GM19468 (cell line): ENCODE results near the gene CNTNAP3B.
"Not testable (repeated sequence)": the region's sequence is repeated elsewhere in the genome, so short reads cannot be mapped to it uniquely, and the experiment has no call there.

ENCODE experiments used
- ATAC-seq: cut with Tn5 transposase; IDR thresholded peaks from one replicate; pipeline ENCODE4 v1.9.1; 2021; ENCODE audit warnings: mild to moderate bottlenecking, moderate library complexity, moderate number of reproducible peaks; ENCODE audit not compliant: unreplicated experiment; ENCODE audit errors: extremely low read depth

The CNTNAP3B gene

DNA sequence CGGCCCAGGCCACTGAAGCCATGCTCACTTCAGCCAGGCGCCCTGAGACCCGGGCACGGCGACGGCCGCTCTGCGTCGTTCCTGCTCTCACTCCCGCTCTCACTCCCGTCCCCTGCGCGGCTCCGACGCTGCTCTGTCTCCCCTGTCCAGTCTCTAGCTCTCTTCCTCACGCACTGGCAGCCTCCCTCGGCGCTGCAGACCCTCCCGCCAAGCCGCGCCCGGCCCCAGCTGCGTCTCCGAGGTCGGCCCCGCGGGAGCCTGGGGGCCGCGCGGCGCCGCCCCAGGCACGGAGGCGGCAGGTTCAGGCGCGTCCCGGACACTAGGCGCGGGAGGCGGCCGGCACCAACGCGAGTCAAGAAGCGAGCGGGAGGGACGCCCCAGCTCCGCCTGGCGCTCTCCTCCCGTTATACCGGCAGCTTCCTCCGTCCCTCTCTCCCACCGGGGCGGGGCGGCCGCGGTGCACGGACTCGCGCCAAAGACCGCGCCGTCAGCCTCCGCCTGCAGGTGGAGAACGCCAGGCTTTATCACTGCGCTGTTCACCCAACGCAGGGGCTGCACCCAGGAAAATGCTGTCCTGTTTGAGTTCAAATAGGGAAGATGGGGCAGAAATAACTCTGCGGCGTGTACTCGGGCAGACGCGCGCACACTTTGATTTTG is at the start of gene CNTNAP3B:
CNTNAP3B (minus strand) TSS at position 354 of the 657 bp plus-strand sequence; CDS start at position 22, 332 bp downstream.
- not testable (repeated sequence) for ATAC-seq

DNA sequence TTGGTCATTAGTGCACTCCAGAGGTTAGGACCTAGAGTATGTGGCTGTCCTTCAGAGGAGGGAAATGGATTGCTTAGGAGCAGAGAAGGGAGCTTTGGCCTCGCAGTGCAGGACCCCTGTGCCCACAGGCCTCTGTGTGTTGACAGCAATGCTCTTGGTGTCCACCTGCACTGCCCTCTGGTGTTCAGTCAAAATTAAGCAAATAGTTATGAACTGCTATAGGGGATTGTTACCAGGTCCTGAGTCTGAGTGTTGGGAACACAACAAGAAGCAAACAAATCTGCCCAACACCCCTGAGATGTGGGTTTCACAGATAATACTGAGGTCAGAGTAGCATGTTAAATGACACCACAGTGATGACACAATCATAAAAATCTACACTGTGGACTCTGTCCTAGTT is 31.1 kb upstream of the CNTNAP3B start:
- ATAC-seq = not testable (repeated sequence)

DNA sequence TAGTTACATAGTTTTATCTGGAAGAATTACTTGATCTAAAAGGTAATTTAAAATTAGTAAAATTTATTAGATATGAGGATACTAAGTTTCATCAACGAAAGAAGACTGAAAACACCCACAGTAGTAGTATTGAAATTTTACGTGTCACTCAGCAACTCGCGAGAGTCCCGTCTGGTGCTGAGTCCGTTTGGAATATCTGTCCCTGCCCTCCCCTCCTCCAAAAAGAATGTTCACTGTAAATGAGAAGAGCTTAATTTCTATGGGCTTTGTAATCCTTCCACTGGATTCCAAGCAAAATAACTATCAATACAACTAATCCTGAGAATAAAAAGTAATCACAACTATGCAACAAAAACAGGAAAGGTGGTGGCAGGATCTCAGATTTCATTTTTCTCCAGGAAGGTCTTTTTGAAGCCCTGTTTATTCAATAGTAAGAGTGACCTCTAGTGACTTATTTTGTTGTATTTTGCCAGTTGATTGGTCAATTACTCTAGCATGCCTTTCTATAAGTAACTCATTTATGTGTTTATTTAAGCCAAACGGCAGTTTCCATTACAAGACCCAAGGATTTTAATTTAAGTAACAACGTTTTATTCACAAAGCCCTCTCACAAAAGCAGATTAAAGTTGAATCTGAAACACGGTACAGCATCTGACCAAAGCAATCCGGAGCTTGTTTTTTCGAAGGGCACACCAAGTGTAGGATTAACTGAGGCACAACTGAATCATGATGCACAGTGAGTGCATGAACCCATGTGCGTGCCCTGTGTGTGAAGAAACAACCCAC is 2.0 kb downstream of the CNTNAP3B start:
- not testable (repeated sequence) for ATAC-seq

DNA sequence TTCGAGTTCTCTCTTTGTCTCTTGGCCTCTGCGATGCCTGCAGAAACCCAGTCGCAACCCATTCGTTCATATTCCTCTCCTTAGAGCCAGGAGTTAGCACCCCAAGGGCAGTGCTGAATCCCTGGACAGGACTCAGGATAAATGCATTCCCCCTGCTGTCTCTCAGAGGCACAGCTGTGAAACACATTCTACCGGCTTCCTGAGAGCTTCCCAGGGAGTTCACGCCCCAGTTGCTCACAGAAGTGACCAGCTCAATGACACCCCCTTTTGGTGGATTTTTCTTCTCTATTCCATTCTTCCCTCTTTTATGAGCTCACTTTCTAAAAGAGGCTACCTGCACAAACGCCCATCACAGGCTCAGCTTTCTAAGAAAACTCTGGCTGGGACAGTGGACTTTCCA is 8.2 kb downstream of the CNTNAP3B start:
- ATAC-seq = not testable (repeated sequence)

DNA sequence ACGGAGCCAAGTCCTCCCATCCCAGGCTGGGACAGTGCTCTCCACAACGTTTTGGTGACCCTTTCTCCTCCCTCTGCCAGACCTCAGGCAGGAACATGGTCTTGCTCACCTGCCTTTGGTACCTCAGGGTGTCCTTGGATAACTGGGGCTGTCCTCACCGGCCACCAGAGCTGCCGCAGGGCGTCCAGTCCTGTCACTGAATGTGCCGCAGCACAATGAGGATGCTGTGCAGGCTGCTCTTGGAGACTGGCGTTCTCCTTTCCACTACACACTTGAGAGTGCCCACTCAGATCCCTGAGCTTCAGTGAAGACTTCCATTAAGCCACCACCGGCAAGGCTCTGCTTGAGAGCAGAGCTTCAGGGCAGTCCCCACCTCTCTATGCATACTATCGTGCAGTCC is 33.3 kb downstream of the CNTNAP3B start:
- not testable (repeated sequence) for ATAC-seq

DNA sequence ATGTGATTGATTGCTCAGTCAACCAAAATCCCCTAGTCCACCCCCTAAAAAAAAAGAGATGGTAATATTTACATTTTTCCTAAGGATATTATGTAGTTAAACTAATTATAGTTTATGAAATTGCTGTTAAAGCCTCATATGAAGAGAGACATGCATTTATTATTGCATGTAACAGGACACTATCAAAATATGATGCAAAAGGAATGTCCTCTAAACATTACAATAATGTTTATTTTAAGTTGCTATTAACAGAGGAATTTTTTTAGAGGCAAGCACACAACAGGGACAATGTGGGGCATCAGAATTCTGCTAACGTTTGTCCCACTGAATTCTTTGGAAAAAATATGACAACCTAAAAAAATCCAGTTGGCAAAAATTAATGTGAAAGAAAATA is 44.7 kb downstream of the CNTNAP3B start:
- not testable (repeated sequence) for ATAC-seq

DNA sequence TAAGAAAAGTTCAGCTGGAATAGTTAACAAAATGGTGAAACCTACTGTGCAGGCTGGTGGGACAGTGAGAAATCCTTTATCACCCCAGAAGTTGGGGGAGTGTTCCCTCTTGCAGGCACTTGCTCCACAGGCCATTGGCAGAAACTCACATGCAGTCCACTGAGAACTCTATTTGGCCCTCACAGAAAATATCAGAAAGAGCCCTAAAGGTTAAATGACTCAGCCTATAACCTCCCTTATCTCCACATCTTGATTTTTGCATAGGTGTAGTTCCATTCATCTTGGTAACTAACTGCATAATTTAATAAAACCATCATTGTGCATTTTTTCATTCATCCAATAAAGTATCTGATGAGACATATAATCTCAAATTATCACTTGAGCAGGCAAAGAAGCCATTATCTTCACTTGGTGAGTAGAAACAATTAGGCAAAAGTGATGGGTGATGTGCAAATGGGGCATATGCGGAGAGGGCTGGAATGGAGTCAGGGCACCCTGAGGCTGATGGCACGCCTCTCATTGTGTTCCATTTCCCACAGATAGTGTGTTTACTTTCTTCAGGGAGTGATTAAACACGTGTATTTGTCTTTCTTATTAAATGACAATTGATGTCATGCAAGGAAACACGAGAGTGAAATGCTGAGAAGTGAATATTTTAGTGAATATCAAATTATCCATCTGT is 45.2 kb downstream of the CNTNAP3B start:
- not testable (repeated sequence) for ATAC-seq

DNA sequence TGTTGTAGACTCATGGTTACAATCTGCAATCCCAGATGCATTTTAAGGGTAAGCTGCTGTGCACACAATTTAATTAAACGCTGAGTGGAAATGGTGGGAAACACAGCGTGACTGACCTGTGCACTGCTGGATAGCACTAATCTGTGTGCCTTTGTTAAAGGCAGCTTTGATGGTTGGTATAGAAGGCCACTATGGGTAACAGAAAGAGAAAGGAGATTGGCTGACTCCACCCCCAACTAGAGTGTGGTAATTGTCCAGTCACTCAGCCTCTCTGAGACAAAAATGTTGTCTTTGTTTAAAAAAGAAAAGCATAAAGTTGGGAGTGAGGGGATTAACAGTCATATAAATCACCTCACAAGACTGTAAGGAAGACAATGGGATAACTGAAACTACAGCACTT is 48.9 kb downstream of the CNTNAP3B start:
- not testable (repeated sequence) for ATAC-seq

DNA sequence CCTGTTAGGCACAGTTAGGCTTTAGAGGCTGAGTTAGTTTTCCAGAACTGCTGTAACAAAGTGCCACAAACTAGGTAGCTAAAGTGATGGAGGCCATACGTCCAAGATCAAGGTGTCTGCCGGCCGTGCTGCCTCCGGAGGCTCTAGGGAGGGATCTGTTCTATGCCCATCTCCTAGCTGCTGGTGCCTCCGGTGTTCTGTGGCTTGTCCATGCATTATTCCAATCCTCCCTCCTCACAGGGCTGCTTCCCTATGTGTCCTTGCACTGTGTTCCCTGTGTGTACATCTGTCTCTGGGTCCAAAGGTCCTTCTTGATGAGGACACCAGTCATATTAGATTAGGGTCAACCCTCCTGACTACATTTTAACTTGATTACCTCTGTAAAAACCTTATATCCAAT is 54.4 kb downstream of the CNTNAP3B start:
- ATAC-seq = not testable (repeated sequence)

DNA sequence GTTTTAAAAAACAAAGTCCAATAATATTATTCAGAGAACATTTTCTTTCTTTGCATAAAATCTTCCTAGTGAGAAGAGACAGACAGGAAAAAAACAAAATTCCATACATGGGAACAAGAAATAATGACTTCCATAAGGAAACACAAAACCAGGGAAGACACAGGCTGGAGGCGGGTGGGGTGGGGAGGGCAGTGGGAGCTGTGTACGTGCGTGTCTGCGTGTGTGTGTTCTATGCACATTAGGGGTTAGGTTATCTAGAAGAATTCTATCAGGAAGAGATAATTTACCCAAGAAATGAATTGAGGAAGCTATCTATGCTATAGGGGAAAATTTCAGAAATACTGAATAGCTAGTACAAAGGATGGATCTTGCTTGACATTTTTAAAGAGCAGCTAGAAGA is 58.2 kb downstream of the CNTNAP3B start:
- ATAC-seq = not testable (repeated sequence)

DNA sequence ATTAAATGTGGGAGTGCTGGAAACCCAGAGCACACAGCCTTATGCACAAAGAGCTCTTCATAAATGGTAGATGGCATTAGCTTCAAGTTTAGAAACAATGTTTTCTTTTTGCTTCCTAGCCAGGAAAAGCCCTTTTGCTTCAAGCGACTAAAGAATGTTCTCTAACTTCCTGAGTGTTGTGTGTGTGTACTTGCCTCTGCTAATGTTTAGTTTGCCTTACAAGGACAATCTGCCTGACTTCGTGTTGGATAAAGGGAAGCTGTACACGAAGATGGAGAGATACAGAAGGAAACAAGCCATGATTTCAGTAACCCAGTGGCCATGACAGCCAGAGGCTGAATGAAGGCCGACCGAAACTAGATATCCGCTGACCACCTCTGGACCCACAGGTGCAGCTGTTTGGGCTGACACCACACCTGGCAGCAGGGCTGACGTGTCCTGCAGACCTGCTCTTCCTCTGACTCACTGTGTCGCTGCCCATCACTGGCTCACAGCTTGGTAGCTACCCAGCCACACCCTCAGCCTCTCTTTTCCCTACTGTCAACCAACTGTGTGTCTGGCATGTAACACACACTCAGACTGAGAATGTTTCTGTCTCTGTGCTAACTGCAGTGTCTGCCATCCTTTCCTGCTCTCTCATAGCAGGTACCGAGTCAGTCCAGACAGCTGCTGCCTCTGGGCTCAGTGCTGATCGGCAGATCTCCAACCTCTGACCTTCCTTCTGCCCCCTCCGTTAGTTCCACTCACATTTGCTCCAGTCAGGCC is 59.0 kb downstream of the CNTNAP3B start:
- not testable (repeated sequence) for ATAC-seq

DNA sequence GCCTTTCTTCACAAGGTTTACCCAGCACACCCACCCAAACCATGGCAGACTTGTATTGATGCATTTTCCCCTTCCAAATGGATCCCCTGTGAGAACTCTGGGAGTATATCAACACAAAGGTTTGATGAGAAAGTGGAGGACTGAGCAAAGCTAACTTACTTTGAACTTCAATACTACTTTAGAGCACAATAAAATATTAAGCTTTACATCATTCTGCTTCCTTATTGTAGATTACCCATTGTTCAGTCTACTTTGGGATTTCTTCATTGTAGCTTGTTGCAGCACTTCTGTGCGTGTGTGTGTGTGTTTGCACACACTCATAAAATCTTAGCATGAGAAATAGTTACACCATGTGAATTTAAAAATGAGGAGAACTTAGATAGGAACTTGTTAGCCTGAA is 75.4 kb downstream of the CNTNAP3B start:
- not testable (repeated sequence) for ATAC-seq

DNA sequence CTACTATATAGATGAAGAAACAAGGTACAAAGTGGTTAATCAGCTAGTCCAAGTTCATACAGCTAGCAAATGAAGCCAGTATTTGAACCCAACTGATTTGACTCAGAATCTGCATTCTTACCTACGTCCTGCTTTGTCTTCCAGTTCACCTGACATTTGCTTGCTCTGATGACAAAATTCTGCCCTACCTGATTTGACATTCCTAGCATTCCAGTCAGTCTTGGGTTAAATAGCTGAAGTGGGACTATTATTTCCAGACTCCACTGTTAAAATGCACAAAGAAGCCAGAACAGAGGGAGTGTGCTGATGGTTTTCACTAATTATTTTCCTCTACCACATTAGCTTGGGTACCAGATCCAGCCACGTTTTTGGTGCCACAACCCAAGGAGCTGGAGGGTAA is 78.5 kb downstream of the CNTNAP3B start:
- ATAC-seq = not testable (repeated sequence)

DNA sequence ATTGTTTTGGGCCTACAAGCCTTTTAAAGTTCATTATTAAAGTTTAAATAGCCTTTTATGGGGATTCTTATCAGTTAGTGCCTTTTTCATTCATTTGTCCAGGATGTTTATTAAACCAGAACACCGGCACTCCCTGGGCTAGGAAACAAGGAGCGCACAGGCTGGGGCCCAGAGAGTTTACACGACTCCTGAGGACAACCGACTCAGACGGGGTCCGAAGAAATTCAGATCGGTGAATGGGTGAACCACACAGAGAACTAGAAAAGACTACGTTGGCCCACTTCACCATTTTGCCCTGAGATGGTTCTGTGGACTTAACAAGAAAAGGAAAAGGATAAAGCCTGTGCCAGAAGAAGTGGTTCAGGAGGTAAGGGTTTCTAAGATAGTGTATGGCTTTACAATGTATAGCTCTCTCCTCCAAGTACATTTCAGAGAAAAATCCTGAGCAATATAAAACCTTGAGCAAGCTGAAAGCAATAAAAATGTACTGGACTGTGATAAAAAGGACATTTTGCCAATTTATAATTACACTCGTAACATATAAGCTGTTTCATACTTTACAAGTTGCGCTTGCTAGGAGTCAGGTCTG is 84.7 kb downstream of the CNTNAP3B start:
- not testable (repeated sequence) for ATAC-seq

DNA sequence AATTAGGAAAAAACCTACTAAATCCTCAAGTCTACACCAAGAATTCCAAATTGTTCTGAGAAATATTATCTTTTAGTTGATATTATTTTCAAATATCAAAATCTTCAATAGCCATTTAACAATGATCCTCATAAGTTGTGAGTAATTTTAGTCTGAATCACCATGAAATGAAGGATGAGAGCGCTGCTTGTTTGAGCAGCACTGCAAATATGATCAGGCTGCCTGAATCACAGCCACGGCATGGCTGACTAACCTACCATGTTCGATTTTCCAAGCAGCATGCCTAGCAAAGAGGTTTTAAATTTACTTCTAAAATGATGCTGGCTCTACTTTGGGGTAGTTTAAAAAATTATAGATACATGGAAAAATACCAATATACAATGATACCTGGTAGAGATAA is 95.7 kb downstream of the CNTNAP3B start:
- not testable (repeated sequence) for ATAC-seq

DNA sequence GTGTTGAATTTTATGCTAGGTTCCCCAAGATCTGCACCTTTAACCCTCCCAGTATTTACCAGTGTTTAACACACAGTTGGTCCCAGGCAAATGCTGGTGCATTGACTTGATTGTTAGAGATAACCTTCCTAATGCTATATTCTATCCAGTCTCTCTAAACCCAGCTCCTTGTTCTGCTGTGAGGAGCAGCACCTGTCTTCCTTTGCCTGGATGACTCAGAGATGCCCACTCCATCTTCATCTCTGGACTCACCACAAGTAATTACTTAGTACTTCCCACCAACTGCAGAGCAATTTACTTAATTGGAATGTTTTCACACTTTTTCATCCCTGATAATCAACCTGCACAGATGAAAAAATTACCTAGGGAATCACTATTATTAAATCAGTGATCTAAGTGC is 108.6 kb downstream of the CNTNAP3B start:
- ATAC-seq = not testable (repeated sequence)

DNA sequence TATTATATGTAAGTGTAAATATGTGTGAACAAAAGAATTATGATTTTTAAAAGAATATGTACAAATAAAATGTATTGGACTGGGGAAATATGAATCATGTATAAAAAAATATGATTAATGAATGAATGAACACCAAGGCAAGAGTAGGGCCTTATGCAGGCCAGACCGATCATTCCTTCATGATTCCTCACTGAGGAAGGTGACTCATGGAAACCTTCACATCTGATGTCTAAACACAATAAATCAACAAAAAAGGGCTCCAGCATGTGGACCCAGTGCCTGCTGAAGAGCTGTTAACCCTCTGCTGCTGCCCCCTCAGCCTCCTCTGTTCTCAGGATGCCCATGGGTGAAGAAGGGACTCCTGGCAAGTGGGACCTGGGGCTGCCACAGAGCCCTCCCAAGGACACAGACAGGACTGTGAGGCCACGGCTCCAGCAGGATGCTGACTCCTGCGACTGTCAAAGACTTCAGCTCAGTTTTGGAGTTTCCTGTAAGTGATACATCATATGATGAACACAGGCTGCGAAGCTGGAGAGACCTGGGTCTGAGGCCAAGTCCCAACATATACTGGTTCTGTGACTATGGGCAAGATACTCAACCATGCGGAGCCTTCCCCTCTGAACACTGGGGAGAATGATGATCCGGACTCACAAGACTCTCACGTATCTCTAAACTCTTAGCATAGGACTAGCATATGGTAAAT is 110.9 kb downstream of the CNTNAP3B start:
- not testable (repeated sequence) for ATAC-seq

DNA sequence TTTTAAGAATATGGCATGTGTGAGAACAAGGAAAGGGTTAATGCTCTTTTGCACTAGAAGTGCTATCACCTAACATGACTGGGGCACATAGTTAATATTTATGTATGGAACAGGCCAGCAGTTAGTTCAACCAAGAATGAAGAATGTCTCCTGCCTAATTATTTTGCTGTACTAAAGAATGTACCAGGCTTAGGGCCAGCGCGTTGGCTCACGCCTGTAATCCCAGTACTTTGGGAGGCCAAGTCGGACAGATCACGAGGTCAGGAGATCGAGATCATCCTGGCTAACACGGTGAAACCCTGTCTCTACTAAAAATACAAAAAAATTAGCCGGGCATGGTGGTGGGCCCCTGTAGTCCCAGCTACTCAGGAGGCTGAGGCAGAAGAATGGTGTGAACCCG is 114.9 kb downstream of the CNTNAP3B start:
- ATAC-seq = not testable (repeated sequence)

DNA sequence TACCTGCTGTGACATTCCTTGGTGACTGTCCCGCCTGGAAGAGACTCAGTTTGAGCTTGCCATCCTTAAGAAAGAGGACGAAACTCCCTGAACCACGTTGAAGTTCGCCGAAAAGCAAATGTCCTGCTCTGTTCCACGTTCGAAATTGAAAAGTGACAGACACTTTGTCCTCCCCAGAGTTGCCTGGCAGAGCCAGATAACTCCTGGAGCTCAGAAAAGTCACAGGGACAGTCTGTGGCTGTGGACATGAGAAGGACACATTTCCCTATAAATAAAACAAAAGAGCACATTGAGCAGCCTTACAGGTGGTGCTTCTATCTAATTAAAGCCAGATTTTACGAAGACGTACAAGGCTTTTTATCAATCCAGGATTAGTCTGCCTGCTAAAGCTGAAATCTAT is 137.6 kb downstream of the CNTNAP3B start:
- not testable (repeated sequence) for ATAC-seq
